Measurements from ENCODE around the gene CUX1. TPM values are rescaled to one million over a fixed set of nuclear protein-coding genes. Genes with fewer than 3 reads are reported as not detected.

Gene CUX1
- total and polyA plus RNA-seq, 2 of the 13 experiments (the other 11 are each of a cell fraction or from before 2014, with no cell fraction given), result 13.7 to 14.9 TPM

- no peak overlapping the region for H3K27ac ChIP-seq (ENCODE audit: extremely low read length, insufficient read depth, low read length)
- H3K4me3 ChIP-seq (replicated peaks in 1 of 3; ENCODE audit: insufficient read depth in 1 of 3, low read depth in 2 of 3, low read length in 3 of 3), result no peak overlapping the region
- no peaks in the 10 kb centered on the region for H4K20me1 ChIP-seq (ENCODE audit: insufficient read depth, low read length)
- BruUV-seq (replicated peaks), result no TSS peak
- peaks cover 8% of the 10 kb centered on the region for H3K79me2 ChIP-seq (ENCODE audit: insufficient read depth, low read length)
- H3K9me3 ChIP-seq (ENCODE audit: low read length), result no peaks in the 10 kb centered on the region
- ChIA-PET CTCF (ENCODE audit: low intra/inter-chr PET ratio, low total read pairs) (no interaction called here), POLR2A (no interaction called here)
- WGBS (ENCODE audit: low lambda C conversion rate), result 96% methylated on average over 21 of the region's 24 CpGs
- H3K9ac ChIP-seq (ENCODE audit: insufficient read depth, low read depth, low read length), result no peak overlapping the region
- H3K36me3 ChIP-seq (replicated peaks in 1 of 2; ENCODE audit: control insufficient read depth in 1 of 2, insufficient read depth in 2 of 2, low read length in 2 of 2), result peaks cover 12 to 38% of the 10 kb centered on the region in 2 experiments; a peak in 4 of 5 replicates
- no peaks in the 10 kb centered on the region for H3K27me3 ChIP-seq (ENCODE audit: control insufficient read depth in 1 of 2, insufficient read depth in 2 of 2, low read length in 2 of 2)
- DNase-seq (ENCODE audit: low spot score) (no peak), FAIRE-seq (no peak), ATAC-seq (no peak)
- H3K4me1 ChIP-seq (ENCODE audit: insufficient read depth, low read length), result no peaks in the 10 kb centered on the region
- H3K4me2 ChIP-seq (ENCODE audit: low read depth, low read length), result no peak overlapping the region
- no peak overlapping the region for H2AFZ ChIP-seq (ENCODE audit: low read length)
- intact Hi-C loops (cut with micrococcal nuclease; ENCODE audit: unreplicated experiment), result no loop called here
- in situ Hi-C loops (cut with HindIII; ENCODE audit: extremely low pct_ligation_motif_present, low pct_unique_long_range_greater_than_20kb), result no loop called here
- no peak for TF ChIP-seq NR2F6 (IDR thresholded peaks at IDR 0.05)
- no peak for TF ChIP-seq NR2F6 (CRISPR knock-in tag; IDR thresholded peaks at IDR 0.05)
- TF ChIP-seq ZMAT5 (CRISPR knock-in tag; IDR thresholded peaks at IDR 0.05; ENCODE audit: borderline replicate concordance, low read depth), result no peak
- no peak for TF ChIP-seq THAP7 (CRISPR knock-in tag; IDR thresholded peaks at IDR 0.05)
- TF ChIP-seq ARHGAP35 (CRISPR knock-in tag; IDR thresholded peaks at IDR 0.05; ENCODE audit: borderline replicate concordance), result no peak
- TF ChIP-seq ZNF580 (CRISPR knock-in tag; IDR thresholded peaks at IDR 0.05; ENCODE audit: borderline replicate concordance, low read depth), result no peak
- no peak for TF ChIP-seq SALL1 (CRISPR knock-in tag; IDR thresholded peaks at IDR 0.05)
- TF ChIP-seq ZNF207 (IDR thresholded peaks at IDR 0.05; ENCODE audit: borderline replicate concordance), result no peak
- no peak for TF ChIP-seq USF2 (IDR thresholded peaks at IDR 0.05; ENCODE audit: low read depth, low read length)
- no peak for TF ChIP-seq USF2 (CRISPR knock-in tag; IDR thresholded peaks at IDR 0.05; ENCODE audit: borderline replicate concordance)
- TF ChIP-seq GRHL1 (CRISPR knock-in tag; conservative IDR thresholded peaks at IDR 0.05), result no peak
- no peak for TF ChIP-seq THAP9 (CRISPR knock-in tag; IDR thresholded peaks at IDR 0.05; ENCODE audit: borderline replicate concordance)
- no peak for TF ChIP-seq TGIF2 (CRISPR knock-in tag; IDR thresholded peaks at IDR 0.05)
- TF ChIP-seq SKI (IDR thresholded peaks at IDR 0.05; ENCODE audit: partially characterized antibody), result no peak
- TF ChIP-seq HOXA3 (CRISPR knock-in tag; IDR thresholded peaks at IDR 0.05), result no peak
Observed at GRCh38 chr7:101919363-101920115, 102.1 kb downstream of the CUX1 start.
